GM15510 (cell line): ENCODE data around the gene HPSE2.

Source experiments
- POLR2A ChIP-seq: IDR thresholded peaks from 3 replicates; pipeline ENCODE4 v1.6.1; 2011; ENCODE audit warnings: borderline replicate concordance; ENCODE audit not compliant: insufficient read length; ENCODE audit errors: extremely low read depth

Gene HPSE2

GRCh38 chr10:99203310-99203709 lies 32.3 kb downstream of the HPSE2 start:
- TF ChIP-seq POLR2A = no peak

GRCh38 chr10:99172950-99173349 lies 62.7 kb downstream of the HPSE2 start:
- TF ChIP-seq POLR2A = no peak

- TF ChIP-seq POLR2A = no peak
Observed at GRCh38 chr10:99172128-99172738, 63.4 kb downstream of the HPSE2 start.

GRCh38 chr10:99170116-99170675 lies 65.5 kb downstream of the HPSE2 start:
- no peak for TF ChIP-seq POLR2A

DNA sequence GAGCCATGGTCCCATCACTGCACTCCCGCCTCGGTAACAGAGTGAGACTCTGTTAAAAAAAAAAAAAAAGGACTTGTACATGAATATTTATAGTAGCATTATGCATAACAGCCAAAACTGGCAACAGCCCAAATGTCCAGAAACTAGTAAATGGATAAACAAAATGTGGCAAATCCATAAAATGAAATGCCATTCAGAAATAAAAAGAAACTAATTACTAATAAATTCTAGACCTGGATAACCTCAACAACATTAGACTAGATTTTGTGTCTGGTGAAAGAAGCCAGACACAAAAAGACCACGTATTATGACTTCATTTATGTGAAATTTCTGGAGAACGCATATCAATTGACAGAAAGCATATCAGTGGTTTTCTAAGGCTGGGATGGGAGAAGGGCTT lies 74.5 kb downstream of the HPSE2 start:
- no peak for TF ChIP-seq POLR2A

GRCh38 chr10:99143651-99144050 lies 92.0 kb downstream of the HPSE2 start:
- TF ChIP-seq POLR2A = no peak

DNA sequence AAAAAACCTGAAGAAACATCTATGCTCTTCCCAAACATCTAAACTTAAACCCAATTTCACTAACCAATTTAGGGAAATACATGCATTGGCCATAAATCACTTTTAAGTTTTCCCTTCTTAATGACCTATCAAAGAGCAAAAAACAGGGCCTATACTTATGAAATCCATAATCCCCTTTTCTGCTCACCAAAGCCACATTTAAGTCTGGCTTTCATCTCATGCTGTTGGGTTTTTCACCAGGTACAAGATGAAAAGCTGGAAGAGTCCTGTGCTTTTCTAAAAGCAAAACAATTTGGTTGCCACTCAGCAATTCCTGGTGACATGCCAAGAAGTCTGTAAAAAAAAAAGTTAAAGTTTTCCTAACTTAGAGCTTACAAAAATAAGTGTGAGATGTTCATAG lies 92.6 kb downstream of the HPSE2 start:
- no peak for TF ChIP-seq POLR2A

DNA sequence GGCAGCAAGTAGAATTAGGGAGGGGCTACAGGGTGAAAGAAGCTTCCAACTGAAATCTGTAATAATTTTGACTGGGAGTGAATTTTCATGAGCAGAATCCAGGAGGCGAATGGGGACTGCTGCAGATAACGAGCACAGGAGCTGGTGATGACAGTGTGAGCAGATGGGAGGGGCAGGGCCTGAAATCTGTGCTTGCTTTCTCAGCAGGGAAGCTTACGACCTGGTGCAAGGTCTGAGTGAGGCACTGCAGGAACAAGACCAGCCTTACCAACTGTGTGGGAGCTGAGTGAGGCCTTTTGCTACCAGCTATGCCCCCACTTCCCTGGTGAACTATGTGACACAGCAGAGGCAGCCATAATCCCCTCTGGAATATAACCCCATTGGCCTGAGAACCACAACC lies 109.8 kb downstream of the HPSE2 start:
- TF ChIP-seq POLR2A = no peak

- TF ChIP-seq POLR2A = no peak
Observed at GRCh38 chr10:99124376-99124775, 111.3 kb downstream of the HPSE2 start.

GRCh38 chr10:99123851-99124250 lies 111.8 kb downstream of the HPSE2 start:
- TF ChIP-seq POLR2A = no peak

DNA sequence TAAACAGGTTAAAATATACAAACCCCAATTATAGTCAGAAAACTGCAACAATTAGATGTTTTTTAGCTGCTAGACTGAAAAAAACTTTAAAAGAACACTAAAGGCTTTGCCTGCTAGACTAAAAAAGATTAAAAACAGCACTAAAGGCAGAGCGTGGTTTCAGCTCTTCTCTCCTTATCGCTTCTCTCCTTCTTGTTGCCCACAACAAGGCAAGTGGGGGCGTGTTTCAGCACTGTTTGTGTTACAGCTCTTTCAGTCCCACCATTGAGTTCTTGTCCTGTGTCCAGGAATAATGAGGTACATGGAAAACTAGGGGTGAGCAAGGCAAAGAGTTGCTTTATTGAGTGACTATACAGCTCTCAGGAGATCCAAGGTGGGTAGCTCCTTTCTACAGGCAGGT lies 112.3 kb downstream of the HPSE2 start:
- no peak for TF ChIP-seq POLR2A

DNA sequence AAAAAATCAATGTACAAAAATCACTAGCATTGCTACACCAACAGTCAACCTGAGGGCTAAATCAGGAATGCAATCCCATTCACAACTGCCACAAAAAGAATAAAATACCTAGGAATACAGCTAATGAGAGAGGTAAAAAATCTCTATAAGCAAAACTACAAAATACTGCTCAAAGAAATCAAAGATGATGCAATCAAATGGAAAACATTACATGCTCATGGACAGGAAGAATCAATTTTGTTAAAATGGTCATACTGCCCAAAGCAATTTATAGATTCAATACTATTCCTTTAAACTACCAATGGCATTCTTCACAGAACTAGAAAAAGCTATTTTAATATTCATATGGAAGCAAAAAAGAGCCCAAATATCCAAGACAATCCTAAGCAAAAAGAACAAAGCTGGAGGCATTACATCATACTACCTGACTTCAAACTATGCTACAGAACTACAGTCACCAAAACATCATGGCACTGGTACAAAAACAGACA lies 116.3 kb downstream of the HPSE2 start:
- no peak for TF ChIP-seq POLR2A

DNA sequence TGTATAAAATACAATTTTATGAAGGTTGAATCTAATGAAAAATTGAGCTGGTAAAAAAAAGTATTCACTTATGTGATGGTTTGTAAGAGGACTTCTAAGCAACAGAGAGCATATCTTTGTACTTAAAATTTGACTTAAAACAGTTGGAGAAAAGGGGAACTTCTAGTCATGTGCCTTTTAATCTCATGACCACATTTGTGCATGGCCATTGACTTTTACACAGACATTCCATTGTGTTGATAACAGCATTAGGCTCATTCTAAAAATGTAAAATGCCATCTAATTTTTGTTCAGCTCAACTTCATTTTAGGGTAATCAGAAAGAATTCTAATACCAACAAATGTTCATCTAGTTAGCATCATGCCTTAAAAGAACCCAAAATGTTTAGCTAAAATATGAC lies 119.9 kb downstream of the HPSE2 start:
- TF ChIP-seq POLR2A = no peak

GRCh38 chr10:99085358-99085757 lies 150.3 kb downstream of the HPSE2 start:
- no peak for TF ChIP-seq POLR2A

DNA sequence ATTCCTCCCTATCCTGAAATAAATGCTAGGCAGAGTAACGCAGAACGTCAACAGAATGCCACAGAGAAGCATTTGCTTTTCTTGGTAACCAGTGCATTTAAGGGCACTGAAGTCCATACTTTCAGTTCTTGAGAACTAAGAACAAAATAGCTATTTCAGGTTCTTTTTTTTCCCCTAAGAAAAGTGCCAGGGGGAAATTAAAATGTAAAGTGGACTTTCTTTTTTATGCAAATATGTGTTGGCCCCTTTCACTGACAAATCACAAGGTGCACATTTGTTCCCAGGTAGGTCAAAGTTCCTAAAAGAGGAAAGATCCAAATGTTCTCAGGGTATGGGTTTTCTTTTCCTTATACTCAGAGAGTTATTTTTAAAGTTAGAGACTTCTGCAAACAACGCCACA lies 151.5 kb downstream of the HPSE2 start:
- no peak for TF ChIP-seq POLR2A

- no peak for TF ChIP-seq POLR2A
Observed at GRCh38 chr10:99080275-99080945, 155.2 kb downstream of the HPSE2 start.

DNA sequence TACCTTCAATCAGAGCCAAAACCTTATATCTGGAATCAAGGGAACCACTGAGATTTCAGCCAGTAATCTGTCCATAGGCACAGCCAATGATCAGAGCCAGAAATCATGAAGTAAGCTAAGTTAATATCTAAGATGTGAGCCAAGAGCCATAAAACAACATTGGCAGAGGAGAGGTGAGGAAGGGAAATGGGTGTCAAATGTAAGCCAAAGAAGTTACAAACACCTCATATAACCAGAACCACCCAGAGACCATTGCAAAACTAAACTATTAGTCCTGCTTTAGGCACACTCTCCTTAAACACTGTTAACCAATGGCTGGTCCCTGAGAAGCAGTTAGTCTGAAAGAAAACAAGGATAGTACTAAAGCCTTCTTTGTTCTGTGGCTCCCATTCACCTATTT lies 173.1 kb downstream of the HPSE2 start:
- TF ChIP-seq POLR2A = no peak

DNA sequence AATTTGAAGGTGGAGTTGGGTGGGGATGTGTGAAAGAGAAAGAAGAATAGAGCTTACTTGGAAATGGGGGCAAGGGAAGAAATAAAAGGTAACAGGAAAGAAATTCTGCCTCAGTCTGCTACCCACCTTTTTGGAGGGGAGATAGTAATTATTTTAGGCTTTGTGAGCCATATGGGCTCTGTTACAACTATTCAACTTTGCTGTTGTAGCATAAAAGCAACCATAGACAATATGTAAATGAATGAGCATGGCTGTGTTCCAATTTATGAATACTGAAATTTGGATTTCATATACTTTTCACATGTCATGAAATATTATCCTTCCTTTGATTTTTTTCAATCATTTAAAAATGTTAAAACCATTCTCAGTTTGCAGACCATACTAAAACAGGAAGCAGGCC lies 176.9 kb downstream of the HPSE2 start:
- no peak for TF ChIP-seq POLR2A
